Measurements from ENCODE around the gene SHANK2.

SHANK2 gene

DNA sequence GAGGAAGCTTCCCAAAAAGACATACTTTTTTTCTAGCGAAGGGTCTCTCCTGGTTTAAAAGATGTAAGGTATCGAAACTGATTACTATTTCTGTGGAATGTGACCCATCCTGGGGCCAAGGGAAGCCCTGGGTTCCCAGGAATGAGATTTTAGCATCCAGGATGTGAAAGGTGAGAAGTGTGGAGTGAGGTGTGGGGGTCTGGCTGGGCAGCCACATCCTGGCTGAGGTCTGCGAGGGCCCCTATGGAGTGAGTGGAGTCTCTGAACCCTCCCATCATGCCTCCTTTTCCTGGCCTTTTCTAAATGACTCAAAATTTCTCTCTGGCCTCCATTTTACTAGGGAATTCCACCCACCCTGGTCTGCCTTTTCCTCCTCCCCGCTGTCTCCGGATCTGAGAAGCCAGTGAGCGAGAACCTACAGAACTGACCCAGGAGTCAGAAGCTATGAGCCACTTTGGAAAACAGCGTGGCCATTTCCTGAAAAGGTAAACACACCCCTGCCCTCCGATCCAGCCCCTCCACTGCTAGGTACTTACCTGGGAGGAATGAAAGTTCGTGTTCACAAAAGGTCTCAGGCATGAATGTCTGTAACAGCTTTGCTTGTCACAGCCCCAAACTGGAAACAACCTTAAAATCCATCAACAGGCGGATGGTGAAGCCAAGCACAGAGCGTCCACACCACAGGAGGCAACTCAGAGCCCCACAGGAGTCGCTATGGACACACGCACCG lies 27.7 kb upstream of the SHANK2 start:
- ATAC-seq (ENCODE audit: insufficient read depth, low read depth) (no peak), DNase-seq (no peak)
- Histone ChIP-seq H3K79me2 (ENCODE audit: insufficient read depth, low read length) (no peaks in the 10 kb centered on the region), H3K4me2 (ENCODE audit: insufficient read depth, low read length) (no peak overlapping the region), H3K4me1 (ENCODE audit: insufficient read depth, low read length) (no peaks in the 10 kb centered on the region), H3K36me3 (ENCODE audit: insufficient read depth, low read length) (no peaks in the 10 kb centered on the region), H3K4me3 (ENCODE audit: low read depth in 1 of 2, low read length in 2 of 2) (no peak overlapping the region), H3K9ac (ENCODE audit: low read depth, low read length) (no peak overlapping the region), H2AFZ (ENCODE audit: low read depth, low read length) (no peak overlapping the region), H4K20me1 (ENCODE audit: insufficient read depth, low read length) (no peaks in the 10 kb centered on the region), H3K27ac (ENCODE audit: low read length) (no peak overlapping the region), H3K27me3 (ENCODE audit: insufficient read depth, low read length, poor library complexity) (no peaks in the 10 kb centered on the region), H3K9me3 (ENCODE audit: insufficient read depth, low read length, severe bottlenecking) (no peaks in the 10 kb centered on the region)
- no peak for TF ChIP-seq EZH2 (IDR thresholded peaks at IDR 0.05; ENCODE audit: borderline replicate concordance, low read depth, low read length, severe bottlenecking)
- no peak for TF ChIP-seq CTCF (IDR thresholded peaks at IDR 0.05; ENCODE audit: borderline replicate concordance, extremely low read depth, low read length, poor library complexity, severe bottlenecking)

GRCh38 chr11:71272161-71272560 lies 19.8 kb upstream of the SHANK2 start:
- Histone ChIP-seq H2AFZ (ENCODE audit: low read depth, low read length) (no peak overlapping the region), H3K4me1 (ENCODE audit: insufficient read depth, low read length) (no peaks in the 10 kb centered on the region), H3K9ac (ENCODE audit: low read depth, low read length) (no peak overlapping the region), H3K79me2 (ENCODE audit: insufficient read depth, low read length) (no peaks in the 10 kb centered on the region), H3K4me2 (ENCODE audit: insufficient read depth, low read length) (no peak overlapping the region), H3K9me3 (ENCODE audit: insufficient read depth, low read length, severe bottlenecking) (no peaks in the 10 kb centered on the region), H4K20me1 (ENCODE audit: insufficient read depth, low read length) (no peaks in the 10 kb centered on the region), H3K27me3 (ENCODE audit: insufficient read depth, low read length, poor library complexity) (no peaks in the 10 kb centered on the region), H3K27ac (ENCODE audit: low read length) (no peak overlapping the region), H3K36me3 (ENCODE audit: insufficient read depth, low read length) (no peaks in the 10 kb centered on the region), H3K4me3 (ENCODE audit: low read depth in 1 of 2, low read length in 2 of 2) (no peak overlapping the region)
- no peak for TF ChIP-seq EZH2 (IDR thresholded peaks at IDR 0.05; ENCODE audit: borderline replicate concordance, low read depth, low read length, severe bottlenecking)
- no peak for TF ChIP-seq CTCF (IDR thresholded peaks at IDR 0.05; ENCODE audit: borderline replicate concordance, extremely low read depth, low read length, poor library complexity, severe bottlenecking)
- ATAC-seq (ENCODE audit: insufficient read depth, low read depth) (no peak), DNase-seq (no peak)

GRCh38 chr11:71269603-71270511 lies 17.5 kb upstream of the SHANK2 start:
- Histone ChIP-seq H3K27me3 (ENCODE audit: insufficient read depth, low read length, poor library complexity) (no peaks in the 10 kb centered on the region), H4K20me1 (ENCODE audit: insufficient read depth, low read length) (no peaks in the 10 kb centered on the region), H3K4me3 (ENCODE audit: low read depth in 1 of 2, low read length in 2 of 2) (no peak overlapping the region), H2AFZ (ENCODE audit: low read depth, low read length) (no peak overlapping the region), H3K9me3 (ENCODE audit: insufficient read depth, low read length, severe bottlenecking) (no peaks in the 10 kb centered on the region), H3K4me1 (ENCODE audit: insufficient read depth, low read length) (no peaks in the 10 kb centered on the region), H3K9ac (ENCODE audit: low read depth, low read length) (no peak overlapping the region), H3K79me2 (ENCODE audit: insufficient read depth, low read length) (no peaks in the 10 kb centered on the region), H3K27ac (ENCODE audit: low read length) (no peak overlapping the region), H3K36me3 (ENCODE audit: insufficient read depth, low read length) (no peaks in the 10 kb centered on the region), H3K4me2 (ENCODE audit: insufficient read depth, low read length) (no peak overlapping the region)
- DNase-seq: no peak
- no peak for ATAC-seq (ENCODE audit: insufficient read depth, low read depth)
- TF ChIP-seq CTCF (IDR thresholded peaks at IDR 0.05; ENCODE audit: borderline replicate concordance, extremely low read depth, low read length, poor library complexity, severe bottlenecking) (no peak), EZH2 (IDR thresholded peaks at IDR 0.05; ENCODE audit: borderline replicate concordance, low read depth, low read length, severe bottlenecking) (no peak)

Measured in DND-41 (cell line).